HepG2 (cell line): ENCODE results near the gene NECAB2. TPM values are rescaled to one million over a fixed set of nuclear protein-coding genes. Genes with fewer than 3 reads are reported as not detected.
A peak's percentile ranks its signal among the peaks of the same experiment; 100 is the strongest.

Experiments
- HNRNPLL ChIP-seq: fragments of 200-400 bp; formaldehyde crosslinking; IDR thresholded peaks from 2 replicates; pipeline ENCODE4 v1.6.1; 2017; ENCODE audit warnings: mild to moderate bottlenecking, low read depth, low read length; ENCODE audit not compliant: poor library complexity, severe bottlenecking
- SMYD3 ChIP-seq: sonication (generic); formaldehyde crosslinking; IDR thresholded peaks from 2 replicates; pipeline ENCODE4 v1.8.1; 2023; ENCODE audit warnings: mild to moderate bottlenecking, missing genetic modification reagents
- ZNF878 ChIP-seq: sonication (generic); formaldehyde crosslinking; IDR thresholded peaks from 2 replicates; pipeline ENCODE4 v1.8.1; 2023; ENCODE audit warnings: mild to moderate bottlenecking, missing genetic modification reagents, moderate library complexity
- polyA plus RNA-seq, 8 experiments: library from polyadenylated mRNA; depleted of rRNA in 3 of 8; stranded (reverse) in 7 of 8; unstranded in 1 of 8; fragments of >200 nt; fragmentation: Illumina TruSeq in 4 of 8; extraction: Trizol in 4 of 8; gene quantifications; 2 replicates each; pipeline versions ENCODE4 v1.2.1 to v1.2.3, GENCODE V29; 2011 to 2016; ENCODE audit warnings: low read depth in 4 of 8, missing spikeins in 1 of 8, mixed read lengths in 1 of 8; ENCODE audit not compliant: insufficient read depth in 1 of 8
- total RNA-seq, 5 experiments: library from RNA; depleted of rRNA; stranded (reverse); fragments of >200 nt; fragmentation: Illumina TruSeq; extraction: Trizol; gene quantifications; 2 replicates each; pipeline ENCODE4 v1.2.3, GENCODE V29; 2016; ENCODE audit warnings: low read depth in 1 of 5
- TF ChIP-seq, protein P1 (sequence below): sonication (generic); formaldehyde crosslinking; IDR thresholded peaks from 2 replicates; pipeline ENCODE4 v1.4.0; 2020; ENCODE audit warnings: missing genetic modification reagents
- TF ChIP-seq, protein P2 (sequence below), 2 experiments: fragments of 450-650 bp in 1 of 2; sonication (generic) in 1 of 2; formaldehyde crosslinking in 1 of 2; IDR thresholded peaks; 2 replicates each; pipeline versions ENCODE4 v1.6.1 to v1.8.0; 2016 to 2022; ENCODE audit warnings: antibody characterized with exemption in 1 of 2, mild to moderate bottlenecking in 1 of 2, missing genetic modification reagents in 1 of 2
- TF ChIP-seq, protein P3 (sequence below): sonication (generic); formaldehyde crosslinking; conservative IDR thresholded peaks from 2 replicates; pipeline ENCODE4 v1.5.0; 2020; ENCODE audit warnings: missing genetic modification reagents

Gene NECAB2
- total and polyA plus RNA-seq, 2 of the 13 experiments (the other 11 are each of a cell fraction or from before 2014, with no cell fraction given), result 0.21 to 0.49 TPM

DNA sequence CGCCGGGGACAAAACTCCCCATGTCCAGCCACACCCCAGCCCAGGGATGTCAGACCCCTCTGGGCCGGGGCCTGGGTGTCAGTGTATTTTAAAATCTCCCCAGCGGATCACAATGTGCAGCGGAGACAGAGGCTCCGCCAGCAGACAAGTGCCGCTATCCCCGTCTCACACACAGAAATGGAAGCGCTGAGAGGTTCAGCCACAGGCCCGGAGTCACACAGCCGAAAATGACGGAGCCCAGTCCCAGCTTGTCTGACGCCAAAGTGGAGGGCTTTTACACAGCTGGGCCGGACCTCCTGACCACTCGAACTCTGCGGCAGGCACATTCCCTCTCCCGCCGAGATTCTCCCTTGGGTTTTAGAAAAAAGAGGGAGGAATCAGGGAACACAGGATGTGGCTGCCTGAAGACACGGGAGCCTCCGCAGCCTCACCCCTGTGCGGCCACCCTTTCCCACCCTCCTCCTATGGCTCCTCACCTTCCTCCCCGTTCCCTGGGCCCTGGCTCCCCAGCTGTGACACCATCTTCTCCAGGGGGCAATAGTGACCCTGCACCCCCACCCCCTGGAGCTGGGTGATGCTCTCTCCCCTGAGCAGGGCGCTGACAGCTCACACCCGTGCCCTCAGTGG, 21.8 kb upstream of the NECAB2 start (continued):
- TF ChIP-seq SMYD3 (CRISPR knock-in tag), result no peak
- no peak for TF ChIP-seq ZNF878 (CRISPR knock-in tag)
- TF ChIP-seq, protein P1, sequence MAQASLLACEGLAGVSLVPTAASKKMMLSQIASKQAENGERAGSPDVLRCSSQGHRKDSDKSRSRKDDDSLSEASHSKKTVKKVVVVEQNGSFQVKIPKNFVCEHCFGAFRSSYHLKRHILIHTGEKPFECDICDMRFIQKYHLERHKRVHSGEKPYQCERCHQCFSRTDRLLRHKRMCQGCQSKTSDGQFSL (CRISPR knock-in tag), result no peak
- TF ChIP-seq, protein P2, sequence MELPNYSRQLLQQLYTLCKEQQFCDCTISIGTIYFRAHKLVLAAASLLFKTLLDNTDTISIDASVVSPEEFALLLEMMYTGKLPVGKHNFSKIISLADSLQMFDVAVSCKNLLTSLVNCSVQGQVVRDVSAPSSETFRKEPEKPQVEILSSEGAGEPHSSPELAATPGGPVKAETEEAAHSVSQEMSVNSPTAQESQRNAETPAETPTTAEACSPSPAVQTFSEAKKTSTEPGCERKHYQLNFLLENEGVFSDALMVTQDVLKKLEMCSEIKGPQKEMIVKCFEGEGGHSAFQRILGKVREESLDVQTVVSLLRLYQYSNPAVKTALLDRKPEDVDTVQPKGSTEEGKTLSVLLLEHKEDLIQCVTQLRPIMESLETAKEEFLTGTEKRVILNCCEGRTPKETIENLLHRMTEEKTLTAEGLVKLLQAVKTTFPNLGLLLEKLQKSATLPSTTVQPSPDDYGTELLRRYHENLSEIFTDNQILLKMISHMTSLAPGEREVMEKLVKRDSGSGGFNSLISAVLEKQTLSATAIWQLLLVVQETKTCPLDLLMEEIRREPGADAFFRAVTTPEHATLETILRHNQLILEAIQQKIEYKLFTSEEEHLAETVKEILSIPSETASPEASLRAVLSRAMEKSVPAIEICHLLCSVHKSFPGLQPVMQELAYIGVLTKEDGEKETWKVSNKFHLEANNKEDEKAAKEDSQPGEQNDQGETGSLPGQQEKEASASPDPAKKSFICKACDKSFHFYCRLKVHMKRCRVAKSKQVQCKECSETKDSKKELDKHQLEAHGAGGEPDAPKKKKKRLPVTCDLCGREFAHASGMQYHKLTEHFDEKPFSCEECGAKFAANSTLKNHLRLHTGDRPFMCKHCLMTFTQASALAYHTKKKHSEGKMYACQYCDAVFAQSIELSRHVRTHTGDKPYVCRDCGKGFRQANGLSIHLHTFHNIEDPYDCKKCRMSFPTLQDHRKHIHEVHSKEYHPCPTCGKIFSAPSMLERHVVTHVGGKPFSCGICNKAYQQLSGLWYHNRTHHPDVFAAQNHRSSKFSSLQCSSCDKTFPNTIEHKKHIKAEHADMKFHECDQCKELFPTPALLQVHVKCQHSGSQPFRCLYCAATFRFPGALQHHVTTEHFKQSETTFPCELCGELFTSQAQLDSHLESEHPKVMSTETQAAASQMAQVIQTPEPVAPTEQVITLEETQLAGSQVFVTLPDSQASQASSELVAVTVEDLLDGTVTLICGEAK (IDR thresholded peaks at IDR 0.05), result no peak
- TF ChIP-seq, protein P2 (CRISPR knock-in tag; IDR thresholded peaks at IDR 0.05), result 0 out of 2 replicates have a peak, but pooled peaks have one; percentile 57
- peak; percentile 13 for TF ChIP-seq HNRNPLL
- TF ChIP-seq, protein P3, sequence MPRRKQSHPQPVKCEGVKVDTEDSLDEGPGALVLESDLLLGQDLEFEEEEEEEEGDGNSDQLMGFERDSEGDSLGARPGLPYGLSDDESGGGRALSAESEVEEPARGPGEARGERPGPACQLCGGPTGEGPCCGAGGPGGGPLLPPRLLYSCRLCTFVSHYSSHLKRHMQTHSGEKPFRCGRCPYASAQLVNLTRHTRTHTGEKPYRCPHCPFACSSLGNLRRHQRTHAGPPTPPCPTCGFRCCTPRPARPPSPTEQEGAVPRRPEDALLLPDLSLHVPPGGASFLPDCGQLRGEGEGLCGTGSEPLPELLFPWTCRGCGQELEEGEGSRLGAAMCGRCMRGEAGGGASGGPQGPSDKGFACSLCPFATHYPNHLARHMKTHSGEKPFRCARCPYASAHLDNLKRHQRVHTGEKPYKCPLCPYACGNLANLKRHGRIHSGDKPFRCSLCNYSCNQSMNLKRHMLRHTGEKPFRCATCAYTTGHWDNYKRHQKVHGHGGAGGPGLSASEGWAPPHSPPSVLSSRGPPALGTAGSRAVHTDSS (CRISPR knock-in tag), result no peak
